Measurements from ENCODE around the gene CTSH. TPM values are rescaled to one million over a fixed set of nuclear protein-coding genes. Genes with fewer than 3 reads are reported as not detected.
A peak's percentile ranks its signal among the peaks of the same experiment; 100 is the strongest.

Gene CTSH
- total RNA-seq, 1 experiment from 2014 or later = 178 TPM

- no peak for ATAC-seq
- no peaks in the 10 kb centered on the region for H3K27me3 ChIP-seq (ENCODE audit: control insufficient read depth, insufficient read depth, low read length)
- H3K27ac ChIP-seq (ENCODE audit: low read length) = peak overlapping the region; percentile 23; the same call in 1 of the 2 replicates
- no peak for DNase-seq (ENCODE audit: low read depth, low spot score)
- no peaks in the 10 kb centered on the region for H3K9me3 ChIP-seq (ENCODE audit: control insufficient read depth, insufficient read depth, low read depth, low read length)
- H3K4me3 ChIP-seq (ENCODE audit: low read depth in 2 of 2, low read length in 2 of 2) = no peak overlapping the region
- H3K36me3 ChIP-seq (ENCODE audit: control insufficient read depth, insufficient read depth, low read length) = no peaks in the 10 kb centered on the region
- peaks cover 21% of the 10 kb centered on the region for H3K4me1 ChIP-seq (ENCODE audit: control insufficient read depth, insufficient read depth, low read length)
- ChIA-PET CTCF (no interaction called here), POLR2A (no interaction called here)
- in situ Hi-C loops (cut with HindIII; ENCODE audit: low pct_unique_long_range_greater_than_20kb, low sequenced_read_pairs) = no loop called here
- no TSS peak for BruUV-seq (replicated peaks)
- intact Hi-C loops (cut with micrococcal nuclease; ENCODE audit: unreplicated experiment) = no loop called here
- TF ChIP-seq TCF7L2 (IDR thresholded peaks at IDR 0.05; ENCODE audit: low read depth, low read length) (no peak), POLR2AphosphoS5 (IDR thresholded peaks at IDR 0.05; ENCODE audit: low read depth, low read length) (no peak), SIN3A (IDR thresholded peaks at IDR 0.05; ENCODE audit: borderline replicate concordance, insufficient read depth, low read depth, low read length) (no peak), REST (IDR thresholded peaks at IDR 0.05; ENCODE audit: insufficient read depth in 1 of 2, low read depth in 2 of 2, low read length in 1 of 2) (no peak), CTCF (IDR thresholded peaks at IDR 0.05) (no peak)
Observed at GRCh38 chr15:78955355-78955754, 10.5 kb upstream of the CTSH start.

- Histone ChIP-seq H3K27me3 (ENCODE audit: control insufficient read depth, insufficient read depth, low read length) (no peaks in the 10 kb centered on the region), H3K9me3 (ENCODE audit: control insufficient read depth, insufficient read depth, low read depth, low read length) (no peaks in the 10 kb centered on the region), H3K4me1 (ENCODE audit: control insufficient read depth, insufficient read depth, low read length) (peaks cover 36% of the 10 kb centered on the region), H3K4me3 (ENCODE audit: low read depth in 2 of 2, low read length in 2 of 2) (peak overlapping the region in 1 of 2 experiments; percentile 23; a peak in 2 of 4 replicates), H3K27ac (ENCODE audit: low read length) (peak overlapping the region; percentile 84), H3K36me3 (ENCODE audit: control insufficient read depth, insufficient read depth, low read length) (no peaks in the 10 kb centered on the region)
- POLR2A ChIA-PET = no interaction called here
- intact Hi-C loops (cut with micrococcal nuclease; ENCODE audit: unreplicated experiment) = no loop called here
- no TSS peak for BruUV-seq (replicated peaks)
- ATAC-seq = peak; percentile 89
- CTCF ChIA-PET = no interaction called here
- TF ChIP-seq POLR2AphosphoS5 (IDR thresholded peaks at IDR 0.05; ENCODE audit: low read depth, low read length) (peak; percentile 88), TCF7L2 (IDR thresholded peaks at IDR 0.05; ENCODE audit: low read depth, low read length) (peak; percentile 57; the same call in 1 of the 2 replicates), SIN3A (IDR thresholded peaks at IDR 0.05; ENCODE audit: borderline replicate concordance, insufficient read depth, low read depth, low read length) (no peak)
- DNase-seq (ENCODE audit: low read depth, low spot score) = peak; percentile 51
- in situ Hi-C loops (cut with HindIII; ENCODE audit: low pct_unique_long_range_greater_than_20kb, low sequenced_read_pairs) = no loop called here
Observed at GRCh38 chr15:78951841-78952238, 7.0 kb upstream of the CTSH start.

All from Panc1 (cell line).